Activated T-cell treated with anti-CD3 and anti-CD28 coated beads, Interleukin-2, amount 50 U/mL, for 48 hours (primary cell): ENCODE results near the gene HTR3A.

ENCODE experiments used
- DNase-seq, 2 experiments: peaks; one replicate each; pipeline ENCODE4 v3.0.0-alpha.2; 2020

Gene HTR3A

DNA sequence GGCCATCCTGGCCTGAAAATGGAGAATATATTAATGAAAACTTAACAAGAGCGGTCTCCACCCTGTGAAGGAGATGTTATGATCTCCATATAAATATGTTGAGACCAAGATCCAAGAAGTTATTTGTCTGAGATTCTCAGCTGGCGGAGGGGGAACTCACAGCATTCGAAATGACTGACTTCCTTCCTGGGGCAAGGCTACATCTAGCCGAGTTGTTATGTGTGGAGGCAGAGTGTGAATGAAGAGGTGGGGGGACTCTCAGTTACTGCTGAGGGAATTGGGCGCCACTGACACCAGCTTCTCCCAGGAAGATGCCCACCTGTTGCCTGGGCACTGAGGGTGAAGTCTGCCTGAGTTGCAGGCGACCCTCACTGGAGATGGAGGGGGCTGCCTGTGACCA is 5.9 kb downstream of the HTR3A start:
- DNase-seq: no peak

- no peak for DNase-seq
Measured at GRCh38 chr11:113982306-113982705, 7.4 kb downstream of the HTR3A start.

- no peak for DNase-seq
Measured at GRCh38 chr11:113984781-113985180, 9.9 kb downstream of the HTR3A start.

DNA sequence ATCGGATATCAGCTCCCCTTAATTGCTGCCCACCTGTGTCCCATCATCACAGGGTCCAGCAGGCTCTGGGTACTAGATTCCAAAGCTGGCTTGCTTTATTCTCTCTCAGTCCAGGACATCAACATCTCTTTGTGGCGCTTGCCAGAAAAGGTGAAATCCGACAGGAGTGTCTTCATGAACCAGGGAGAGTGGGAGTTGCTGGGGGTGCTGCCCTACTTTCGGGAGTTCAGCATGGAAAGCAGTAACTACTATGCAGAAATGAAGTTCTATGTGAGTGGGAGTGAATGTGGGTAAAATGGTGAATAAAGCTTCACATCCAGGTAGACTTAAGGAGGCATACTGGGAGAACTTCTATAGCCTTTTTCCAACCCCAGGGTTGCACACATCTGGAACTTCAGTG is 11.0 kb downstream of the HTR3A start:
- DNase-seq: no peak

DNA sequence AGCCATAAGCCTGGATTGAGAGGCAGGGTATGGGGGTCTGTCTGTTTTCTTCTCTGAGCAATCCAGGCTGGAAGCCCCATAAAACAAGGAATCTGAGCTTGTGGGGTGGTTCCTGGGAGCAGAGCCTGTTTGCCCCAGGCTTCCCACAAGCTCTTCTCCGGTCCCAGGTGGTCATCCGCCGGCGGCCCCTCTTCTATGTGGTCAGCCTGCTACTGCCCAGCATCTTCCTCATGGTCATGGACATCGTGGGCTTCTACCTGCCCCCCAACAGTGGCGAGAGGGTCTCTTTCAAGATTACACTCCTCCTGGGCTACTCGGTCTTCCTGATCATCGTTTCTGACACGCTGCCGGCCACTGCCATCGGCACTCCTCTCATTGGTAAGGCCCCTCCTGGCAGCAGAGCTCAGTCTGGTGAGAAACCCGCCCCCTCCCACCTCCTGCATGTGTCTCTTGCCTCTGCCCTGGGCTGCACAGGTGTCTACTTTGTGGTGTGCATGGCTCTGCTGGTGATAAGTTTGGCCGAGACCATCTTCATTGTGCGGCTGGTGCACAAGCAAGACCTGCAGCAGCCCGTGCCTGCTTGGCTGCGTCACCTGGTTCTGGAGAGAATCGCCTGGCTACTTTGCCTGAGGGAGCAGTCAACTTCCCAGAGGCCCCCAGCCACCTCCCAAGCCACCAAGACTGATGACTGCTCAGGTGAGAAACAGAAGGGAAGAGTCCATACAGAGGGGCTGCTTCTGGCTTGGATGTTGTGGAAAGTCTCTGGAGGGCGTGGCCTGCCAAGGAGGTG is 11.6 kb downstream of the HTR3A start:
- no peak for DNase-seq

DNA sequence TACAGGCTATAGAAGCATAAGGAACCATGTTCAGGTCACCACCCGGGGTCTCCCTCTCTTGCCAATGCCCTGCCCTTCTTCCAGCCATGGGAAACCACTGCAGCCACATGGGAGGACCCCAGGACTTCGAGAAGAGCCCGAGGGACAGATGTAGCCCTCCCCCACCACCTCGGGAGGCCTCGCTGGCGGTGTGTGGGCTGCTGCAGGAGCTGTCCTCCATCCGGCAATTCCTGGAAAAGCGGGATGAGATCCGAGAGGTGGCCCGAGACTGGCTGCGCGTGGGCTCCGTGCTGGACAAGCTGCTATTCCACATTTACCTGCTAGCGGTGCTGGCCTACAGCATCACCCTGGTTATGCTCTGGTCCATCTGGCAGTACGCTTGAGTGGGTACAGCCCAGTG is 14.5 kb downstream of the HTR3A start:
- no peak for DNase-seq

DNA sequence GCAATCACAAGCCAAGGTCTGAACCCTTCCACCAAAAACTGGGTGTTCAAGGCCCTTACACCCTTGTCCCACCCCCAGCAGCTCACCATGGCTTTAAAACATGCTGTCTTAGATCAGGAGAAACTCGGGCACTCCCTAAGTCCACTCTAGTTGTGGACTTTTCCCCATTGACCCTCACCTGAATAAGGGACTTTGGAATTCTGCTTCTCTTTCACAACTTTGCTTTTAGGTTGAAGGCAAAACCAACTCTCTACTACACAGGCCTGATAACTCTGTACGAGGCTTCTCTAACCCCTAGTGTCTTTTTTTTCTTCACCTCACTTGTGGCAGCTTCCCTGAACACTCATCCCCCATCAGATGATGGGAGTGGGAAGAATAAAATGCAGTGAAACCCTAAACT is 15.0 kb downstream of the HTR3A start:
- DNase-seq: no peak

DNA sequence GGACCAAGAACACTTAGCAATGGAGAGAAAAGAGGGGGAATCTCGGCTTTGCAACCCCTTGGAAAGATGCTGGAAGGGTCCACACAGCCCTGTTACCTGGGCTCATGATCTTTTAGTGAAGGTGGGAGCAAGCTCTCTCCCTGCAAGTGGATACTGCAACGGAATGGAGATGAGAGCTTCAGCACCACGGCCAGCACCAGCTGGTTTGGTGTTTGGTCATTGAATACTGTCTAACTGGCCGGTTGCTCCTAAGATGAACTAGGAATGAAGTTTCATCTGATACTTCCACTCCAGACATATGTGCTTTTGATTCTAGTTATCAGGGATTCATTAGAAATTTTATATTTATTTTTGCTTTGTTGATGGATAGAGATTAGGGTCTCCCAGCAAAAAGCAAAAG is 16.3 kb downstream of the HTR3A start:
- no peak for DNase-seq

- no peak for DNase-seq
Measured at GRCh38 chr11:113991718-113992458, 17.0 kb downstream of the HTR3A start.

GRCh38 chr11:113992459-113993110 is 17.7 kb downstream of the HTR3A start:
- no peak for DNase-seq

- DNase-seq: peak; percentile 38 to 54
Measured at GRCh38 chr11:113994077-113994954, 19.4 kb downstream of the HTR3A start.

GRCh38 chr11:113997473-113997872 is 22.6 kb downstream of the HTR3A start:
- no peak for DNase-seq

DNA sequence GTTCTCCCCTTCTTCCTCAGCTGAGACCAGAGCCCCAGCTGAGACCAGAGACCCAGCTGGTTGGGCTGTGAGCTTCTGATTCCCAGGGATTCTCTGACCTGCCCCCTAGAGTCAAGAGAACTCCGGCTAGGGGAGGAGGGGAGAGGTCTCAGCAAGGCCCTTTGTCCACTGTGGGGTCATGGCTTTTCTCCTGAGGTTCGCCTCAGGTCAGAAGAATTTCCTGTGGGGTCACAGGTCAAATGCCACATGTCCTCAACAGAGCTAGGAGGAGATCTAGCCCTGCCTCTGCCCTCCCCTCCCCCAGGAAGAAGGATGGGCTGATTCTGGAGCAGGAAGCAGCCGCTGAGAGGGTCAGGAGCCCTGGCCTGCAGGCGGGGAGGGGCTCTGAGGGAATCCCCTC is 23.7 kb downstream of the HTR3A start:
- DNase-seq: no peak

DNA sequence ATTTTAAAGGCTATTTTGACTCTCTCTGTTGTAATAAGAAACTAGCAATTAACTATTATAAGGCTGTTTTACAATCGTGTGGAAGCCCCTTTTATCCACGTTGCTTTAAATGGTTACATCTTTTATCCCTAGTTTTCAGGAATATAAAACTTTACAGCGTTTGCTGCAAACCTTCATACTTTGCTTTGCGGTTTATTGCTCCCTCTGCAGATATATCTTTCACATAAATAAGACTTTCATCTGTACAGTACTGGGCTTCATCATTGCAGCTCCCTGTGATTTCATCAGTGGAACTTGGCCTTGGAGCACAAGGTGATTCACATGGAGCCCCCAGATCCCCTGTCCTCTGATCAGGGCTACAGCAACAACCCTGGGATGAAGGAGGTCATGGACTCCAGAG is 25.6 kb downstream of the HTR3A start:
- no peak for DNase-seq

GRCh38 chr11:114001416-114001815 is 26.5 kb downstream of the HTR3A start:
- no peak for DNase-seq

- no peak for DNase-seq
Measured at GRCh38 chr11:114008331-114008730, 33.4 kb downstream of the HTR3A start.

DNA sequence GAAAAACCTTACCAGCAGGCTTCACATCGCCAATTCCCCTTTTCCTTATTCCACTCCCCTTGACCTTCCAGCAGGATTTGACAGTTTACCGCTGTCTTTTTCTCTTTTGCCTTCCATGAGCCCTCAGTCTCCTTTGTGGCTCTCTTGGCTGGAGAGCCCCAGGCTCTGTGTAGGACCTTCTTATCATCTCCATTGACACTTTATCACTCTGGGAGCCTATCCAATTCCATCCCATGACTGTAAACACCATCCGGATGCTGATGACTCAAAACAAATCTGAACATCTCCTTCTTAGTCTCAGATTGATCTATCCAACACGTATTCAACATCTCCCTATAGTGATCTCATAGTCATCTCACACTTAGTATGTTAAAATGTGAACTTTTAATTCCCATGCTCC is 36.0 kb downstream of the HTR3A start:
- DNase-seq: no peak

- no peak for DNase-seq
Measured at GRCh38 chr11:114011443-114011842, 36.5 kb downstream of the HTR3A start.

DNA sequence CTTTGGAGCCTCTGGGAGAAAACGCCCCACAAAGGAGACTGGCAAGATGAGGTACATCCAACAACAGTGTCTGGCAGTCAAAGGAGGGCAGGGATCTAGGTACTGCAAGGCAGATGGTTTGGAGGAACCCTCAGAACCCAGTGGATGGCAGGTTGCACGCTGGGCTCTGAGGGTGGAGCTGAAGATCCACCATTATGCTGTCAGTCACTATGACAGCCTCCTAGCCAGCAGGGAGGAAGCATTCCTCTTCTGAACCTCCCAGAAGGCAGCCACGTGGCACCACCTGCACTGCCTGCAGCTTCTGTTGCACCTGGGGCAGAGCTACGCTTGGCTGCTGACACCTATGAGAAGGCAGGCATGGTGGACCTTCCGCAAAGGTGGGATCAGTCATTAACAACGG is 40.2 kb downstream of the HTR3A start:
- no peak for DNase-seq

DNA sequence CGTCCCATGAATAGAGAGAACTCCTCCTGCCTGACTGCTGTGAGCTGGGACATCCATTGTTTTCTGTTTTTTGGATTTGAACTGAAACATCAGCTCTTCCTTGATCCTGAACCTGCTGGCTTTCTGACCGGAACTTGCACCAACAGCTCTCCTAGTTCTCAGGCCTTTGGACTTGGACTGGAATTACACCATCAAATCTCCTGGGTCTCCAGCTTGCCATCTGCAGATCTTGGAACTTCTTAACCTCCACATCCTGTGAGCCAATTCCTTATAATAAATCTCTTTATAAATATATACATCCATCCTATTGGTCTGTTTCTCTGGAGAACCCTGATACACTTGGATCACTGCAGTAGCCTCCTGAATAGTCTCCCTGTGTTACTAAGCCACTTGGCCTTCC is 42.1 kb downstream of the HTR3A start:
- DNase-seq: no peak

GRCh38 chr11:114017723-114018122 is 42.8 kb downstream of the HTR3A start:
- DNase-seq: no peak

DNA sequence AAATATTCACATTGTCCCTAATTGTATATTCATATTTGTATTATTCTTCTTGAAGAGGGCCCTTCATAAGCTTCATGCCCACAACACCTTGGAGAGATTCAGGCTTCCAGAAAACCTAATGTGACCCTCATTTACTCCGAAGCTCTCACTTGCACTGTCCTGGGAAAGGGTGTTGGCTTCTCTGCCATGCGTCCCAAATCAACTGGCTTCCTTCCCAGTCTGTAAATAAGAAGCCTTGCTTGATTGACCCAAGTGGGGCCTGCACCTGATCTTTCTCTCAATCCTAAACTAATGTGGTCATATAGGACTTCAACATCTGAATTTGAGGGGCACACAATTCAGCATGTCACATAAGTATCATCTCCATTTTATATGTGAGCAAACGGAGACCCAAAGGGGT is 44.1 kb downstream of the HTR3A start:
- DNase-seq: no peak

DNA sequence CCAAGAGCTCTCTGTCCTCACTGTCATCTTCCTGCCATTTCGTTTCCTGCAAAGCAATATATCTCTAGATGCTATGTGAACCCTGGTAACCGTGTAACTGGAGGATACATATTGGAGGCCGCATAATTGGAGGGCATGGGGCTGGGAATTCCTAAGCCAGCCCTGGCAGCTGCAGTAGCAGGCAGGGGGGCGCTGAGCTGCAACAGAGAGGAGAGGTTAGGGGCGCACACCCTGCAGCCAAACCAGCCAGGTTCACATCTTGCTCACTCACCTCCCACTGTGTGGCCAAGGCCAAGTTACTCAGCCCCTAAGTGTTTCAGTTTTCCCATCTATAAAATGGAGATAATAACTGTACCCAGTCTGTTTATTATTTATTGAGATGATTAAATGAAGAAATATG is 44.7 kb downstream of the HTR3A start:
- DNase-seq: no peak
